Gastrocnemius medialis (tissue), 4 donors: ENCODE results near the gene SIGLEC11. TPM values are rescaled to one million over a fixed set of nuclear protein-coding genes. Genes with fewer than 3 reads are reported as not detected.

Source experiments
- ATAC-seq, 2 donors: fragments of 150-250 bp; one replicate each; pipeline ENCODE4 v1.9.1; 2016
- DNase-seq, 2 donors: peaks; one replicate each; pipeline ENCODE4 v3.0.0-alpha.2; 2019
- H3K27ac ChIP-seq, 4 donors: fragments of 200-600 bp; sonication (generic); 1 replicate in 1 of 4; 2 replicates in 3 of 4; pipeline ENCODE4 v1.5.1; 2016 to 2018; ENCODE audit warnings: mild to moderate bottlenecking in 2 of 4, moderate library complexity in 1 of 4
- H3K27me3 ChIP-seq, 3 donors: fragments of 200-600 bp; sonication (generic) in 2 of 3; 1 replicate in 1 of 3; 2 replicates in 2 of 3; pipeline versions ENCODE4 v1.5.1 to v1.6.0; 2016 to 2019; ENCODE audit warnings: mild to moderate bottlenecking in 1 of 3, moderate library complexity in 1 of 3
- H3K36me3 ChIP-seq, 2 donors: fragments of 200-600 bp; sonication (generic) in 1 of 2; one replicate each; pipeline ENCODE4 v1.5.1; 2017 to 2018
- H3K4me1 ChIP-seq, 2 donors: fragments of 200-600 bp; sonication (generic) in 1 of 2; one replicate each; pipeline ENCODE4 v1.5.1; 2016 to 2017; ENCODE audit warnings: mild to moderate bottlenecking in 2 of 2
- H3K4me3 ChIP-seq, 4 donors: fragments of 200-600 bp; sonication (generic) in 3 of 4; 1 replicate in 1 of 4; 2 replicates in 3 of 4; pipeline ENCODE4 v1.5.1; 2016 to 2019; ENCODE audit warnings: mild to moderate bottlenecking in 2 of 4
- H3K9me3 ChIP-seq, 3 donors: fragments of 200-600 bp; sonication (generic) in 2 of 3; 1 replicate in 1 of 3; 2 replicates in 2 of 3; pipeline ENCODE4 v1.5.1; 2016 to 2019
- CTCF ChIP-seq, 5 experiments: fragments of 450-650 bp in 3 of 5; fragments of 200-600 bp in 2 of 5; sonication (generic) in 2 of 5; IDR thresholded peaks in 4 of 5; conservative IDR thresholded peaks in 1 of 5; 1 replicate in 4 of 5; 2 replicates in 1 of 5; pipeline ENCODE4 v1.5.1; 2016 to 2019; ENCODE audit warnings: antibody characterized with exemption in 5 of 5, mild to moderate bottlenecking in 3 of 5, moderate library complexity in 3 of 5
- POLR2A ChIP-seq, 2 donors: fragments of 450-650 bp; IDR thresholded peaks; one replicate each; pipeline ENCODE4 v1.6.1; 2017; ENCODE audit warnings: antibody characterized with exemption in 2 of 2, mild to moderate bottlenecking in 2 of 2, moderate library complexity in 2 of 2
- in situ Hi-C, 4 donors: fragments of 200-750 bp; cut with MboI; loops; one replicate each; pipeline versions ENCODE4 v1.15.0 to v1.8.0; 2017; ENCODE audit warnings: low sequenced_read_pairs in 4 of 4
- intact Hi-C: fragments of 100-400 bp; cut with DNase I; formaldehyde crosslinking; loops from one replicate; pipeline ENCODE4 v1.15.1; 2023; ENCODE audit warnings: low total_unique reads
- total RNA-seq, 4 donors: library from RNA; depleted of rRNA; stranded (reverse); fragments of >200 nt; gene quantifications; one replicate each; pipeline versions ENCODE4 v1.1.0 to v1.2.3, GENCODE V29; 2016

SIGLEC11 gene
- total RNA-seq, 4 donors from 2014 or later, result 0.15 to 0.42 (median 0.25) TPM; not detected in 1

DNA sequence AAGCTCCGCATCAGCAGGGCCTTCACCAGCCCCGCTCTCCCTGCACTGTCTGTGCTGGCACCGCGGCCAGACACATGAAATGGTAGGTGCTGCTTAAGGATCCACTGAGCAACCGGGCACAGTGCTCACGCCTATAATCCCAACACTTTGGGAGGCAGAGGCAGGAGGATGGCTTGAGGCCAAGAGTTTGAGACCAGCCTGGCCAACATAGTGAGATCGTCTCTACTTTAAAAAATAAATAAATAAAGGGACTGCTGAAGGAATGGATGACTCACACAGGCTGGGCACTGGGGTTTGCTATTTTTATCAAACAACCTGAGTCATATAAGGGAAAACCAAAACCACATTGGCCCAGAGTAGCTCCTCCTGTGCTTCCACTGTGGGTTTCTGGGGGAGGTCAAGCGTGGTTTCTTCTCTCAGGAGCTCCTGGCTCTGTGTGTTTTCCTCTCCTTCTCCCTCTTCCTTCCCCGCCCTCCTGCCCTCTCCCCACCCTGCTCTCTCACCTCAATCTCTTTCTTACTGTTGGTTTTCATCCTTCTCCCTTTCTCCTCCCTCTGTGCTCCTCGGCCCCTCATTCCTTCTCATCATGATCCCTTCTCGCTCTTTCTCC lies 42.9 kb upstream of the SIGLEC11 start:
- peaks cover 12 to 19% of the 10 kb centered on the region in 2 donors for H3K4me1 ChIP-seq
- H3K27me3 ChIP-seq, result no peaks in the 10 kb centered on the region
- in situ Hi-C loops, result no loop called here
- ATAC-seq (peak; percentile 99 to 100), DNase-seq (peak; percentile 63 to 85)
- H3K9me3 ChIP-seq, result no peaks in the 10 kb centered on the region
- H3K27ac ChIP-seq, result peak overlapping the region; percentile 84 to 93 (median 87)
- intact Hi-C loops, result loop anchor here (2.0 to 5.0 kb wide), 2 partner anchors 21 to 72 kb away; partner anchors contain the start of gene VRK3
- H3K36me3 ChIP-seq, result peaks cover 0 to 74% of the 10 kb centered on the region in 2 donors
- H3K4me3 ChIP-seq, result peak overlapping the region in 2 of 4 donors; percentile 7 to 25
- peak in 1 of 2 donors; percentile 43 for TF ChIP-seq POLR2A (IDR thresholded peaks at IDR 0.05)
- no peak for TF ChIP-seq CTCF (IDR thresholded peaks at IDR 0.05 in 4 of 5, conservative IDR thresholded peaks at IDR 0.05 in 1 of 5)

DNA sequence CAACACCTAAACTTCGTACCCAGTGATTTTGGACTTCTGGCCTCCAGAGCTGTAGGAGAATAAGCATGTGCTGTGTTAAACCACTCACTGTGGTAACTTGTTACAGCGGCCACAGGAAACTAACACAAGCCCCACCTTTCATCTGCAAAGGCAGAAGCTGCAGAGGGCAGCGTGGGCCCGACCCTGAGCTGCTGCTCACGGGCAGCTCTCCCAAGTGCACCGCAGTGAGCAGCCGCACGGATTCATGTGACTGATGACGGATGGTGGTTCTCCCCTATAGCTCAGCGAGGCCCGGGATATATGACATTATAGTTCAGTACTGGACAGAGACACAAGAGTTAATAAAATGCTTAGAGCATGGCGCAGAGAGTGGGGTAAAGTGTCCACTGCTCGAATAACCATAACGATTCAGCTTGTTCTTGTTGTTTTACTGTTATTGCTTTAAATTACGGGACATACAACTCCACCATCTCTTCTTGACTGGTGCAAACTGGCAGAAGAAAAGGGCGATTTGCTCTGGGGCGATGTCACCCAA lies 42.3 kb upstream of the SIGLEC11 start:
- peaks cover 12 to 19% of the 10 kb centered on the region in 2 donors for H3K4me1 ChIP-seq
- H3K9me3 ChIP-seq, result no peaks in the 10 kb centered on the region
- DNase-seq, result no peak
- H3K27me3 ChIP-seq, result no peaks in the 10 kb centered on the region
- in situ Hi-C loops, result no loop called here
- peaks cover 0 to 69% of the 10 kb centered on the region in 2 donors for H3K36me3 ChIP-seq
- H3K4me3 ChIP-seq, result no peak overlapping the region
- no peak for TF ChIP-seq CTCF (IDR thresholded peaks at IDR 0.05 in 4 of 5, conservative IDR thresholded peaks at IDR 0.05 in 1 of 5)
- ATAC-seq, result no peak
- peak overlapping the region; percentile 84 to 93 (median 87) for H3K27ac ChIP-seq
- intact Hi-C loops, result loop anchor here (5.0 kb wide), 1 partner anchor 71 kb away; no protein-coding TSS in a partner anchor

DNA sequence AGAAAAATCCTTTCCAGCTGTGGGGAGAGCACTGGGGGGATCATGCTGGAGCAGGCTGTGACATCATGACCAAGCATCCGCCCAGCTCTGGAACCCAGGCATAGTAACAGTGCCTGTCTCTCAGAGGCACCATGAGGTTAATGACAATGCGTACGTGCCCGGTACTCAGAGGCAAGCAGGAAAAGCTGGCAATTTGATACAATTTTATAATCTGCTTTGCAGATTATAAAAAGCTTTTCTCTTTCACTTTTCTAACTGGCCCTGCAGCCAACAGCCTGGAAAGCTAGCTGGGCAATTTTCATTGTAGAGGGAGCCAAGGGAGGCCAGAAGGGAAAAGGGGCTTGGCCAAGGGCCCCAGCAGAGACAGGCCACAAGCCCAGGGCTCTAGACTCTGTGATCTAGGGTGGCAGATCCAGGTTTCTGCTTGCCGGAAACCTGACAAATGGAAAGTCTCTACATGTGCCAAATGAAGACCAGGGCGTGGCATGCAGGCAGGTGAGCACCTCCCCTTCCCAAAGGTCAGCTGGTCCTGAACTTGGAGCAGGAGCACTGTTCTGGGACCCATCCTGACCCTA lies 41.5 kb upstream of the SIGLEC11 start:
- H3K27ac ChIP-seq, result peak overlapping the region in 2 of 4 donors; percentile 89 to 93

DNA sequence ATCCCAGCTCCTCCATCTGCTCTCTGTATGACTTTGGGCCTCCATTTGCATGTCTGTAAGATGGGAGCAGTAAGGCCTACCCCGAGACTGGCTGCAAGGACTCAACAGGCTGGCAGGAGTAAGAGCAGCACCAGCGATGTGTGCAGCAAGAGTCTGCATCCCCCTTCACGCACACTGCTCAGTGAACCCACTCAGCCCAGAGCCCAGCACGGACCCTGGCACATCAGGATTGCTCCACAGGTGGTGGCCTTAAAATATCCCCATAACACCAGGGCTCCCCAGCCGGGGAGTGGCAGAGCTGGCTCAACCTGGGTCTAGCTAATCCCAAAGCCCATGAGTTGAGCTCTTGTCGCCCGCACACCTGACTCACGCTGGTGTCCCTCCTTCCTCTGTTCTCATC lies 40.8 kb upstream of the SIGLEC11 start:
- in situ Hi-C loops, result no loop called here
- Histone ChIP-seq H3K27me3 (no peaks in the 10 kb centered on the region), H3K4me3 (no peak overlapping the region), H3K9me3 (no peaks in the 10 kb centered on the region), H3K36me3 (peaks cover 0 to 63% of the 10 kb centered on the region in 2 donors), H3K27ac (peak overlapping the region in 1 of 4 donors; percentile 89), H3K4me1 (peaks cover 12 to 19% of the 10 kb centered on the region in 2 donors)
- intact Hi-C loops, result loop anchor here (5.0 kb wide), 1 partner anchor 69 kb away; no protein-coding TSS in a partner anchor
- TF ChIP-seq CTCF (IDR thresholded peaks at IDR 0.05 in 4 of 5, conservative IDR thresholded peaks at IDR 0.05 in 1 of 5), result no peak
- no peak for TF ChIP-seq POLR2A (IDR thresholded peaks at IDR 0.05)
- DNase-seq (no peak), ATAC-seq (no peak)

More for the DNA sequence above, 41.5 kb upstream of the SIGLEC11 start:
- Histone ChIP-seq H3K9me3 (no peaks in the 10 kb centered on the region), H3K27me3 (no peaks in the 10 kb centered on the region), H3K4me1 (peaks cover 12 to 19% of the 10 kb centered on the region in 2 donors), H3K36me3 (peaks cover 0 to 68% of the 10 kb centered on the region in 2 donors), H3K4me3 (no peak overlapping the region)
- ATAC-seq, result no peak
- intact Hi-C loops, result loop anchor here (5.0 kb wide), 1 partner anchor 70 kb away; no protein-coding TSS in a partner anchor
- TF ChIP-seq POLR2A (IDR thresholded peaks at IDR 0.05), result no peak
- no peak for TF ChIP-seq CTCF (IDR thresholded peaks at IDR 0.05 in 4 of 5, conservative IDR thresholded peaks at IDR 0.05 in 1 of 5)
- in situ Hi-C loops, result no loop called here
- DNase-seq, result no peak
